Common myeloid progenitor, CD34-positive (primary cell): Measurements from ENCODE around the gene CCDC174.

ENCODE experiments used
- CTCF ChIA-PET: fragments of 350-600 bp; sonication (Branson Sonifier 250); formaldehyde crosslinking; loops from one replicate; lab custom pipeline; 2021; ENCODE audit warnings: antibody characterized with exemption; lab: Charles Lee
- POLR2A ChIA-PET: fragments of 350-600 bp; sonication (Branson Sonifier 250); formaldehyde crosslinking; loops from one replicate; lab custom pipeline; 2021; ENCODE audit warnings: antibody characterized with exemption; lab: Charles Lee
- DNase-seq, 3 donors: peaks; one replicate each; pipeline versions ENCODE4 v3.0.0 to v3.0.0-alpha.2; 2013
- H3K27ac ChIP-seq, 2 experiments: 1 replicate in 1 of 2; 2 replicates in 1 of 2; pipeline ENCODE4 v1.7.0; 2013; ENCODE audit warnings: inconsistent platforms in 2 of 2, low read length in 2 of 2, mild to moderate bottlenecking in 2 of 2, low read depth in 1 of 2, moderate library complexity in 1 of 2; ENCODE audit not compliant: severe bottlenecking in 2 of 2, insufficient read depth in 1 of 2, poor library complexity in 1 of 2
- H3K27me3 ChIP-seq, 5 experiments: replicated peaks in 2 of 5; 1 replicate in 3 of 5; 2 replicates in 2 of 5; pipeline versions ENCODE4 v1.6.1 to v1.7.0; 2013; ENCODE audit warnings: low read length in 4 of 5, mild to moderate bottlenecking in 2 of 5, moderate library complexity in 2 of 5, inconsistent platforms in 1 of 5; ENCODE audit not compliant: insufficient read depth in 5 of 5, control insufficient read depth in 4 of 5
- H3K36me3 ChIP-seq, 4 experiments: 1 replicate in 2 of 4; 2 replicates in 2 of 4; pipeline versions ENCODE4 v1.6.1 to v1.7.0; 2013; ENCODE audit warnings: low read length in 3 of 4, control low read depth in 1 of 4, mild to moderate bottlenecking in 1 of 4; ENCODE audit not compliant: control insufficient read depth in 4 of 4, insufficient read depth in 4 of 4
- H3K4me1 ChIP-seq, 4 experiments: 1 replicate in 3 of 4; 2 replicates in 1 of 4; pipeline versions ENCODE4 v1.6.1 to v1.7.1; 2013; ENCODE audit warnings: low read length in 3 of 4, mild to moderate bottlenecking in 3 of 4, control low read depth in 1 of 4, inconsistent platforms in 1 of 4, moderate library complexity in 1 of 4; ENCODE audit not compliant: control insufficient read depth in 4 of 4, insufficient read depth in 4 of 4; ENCODE audit errors: control extremely low read depth in 1 of 4
- H3K4me3 ChIP-seq, 7 experiments: 1 replicate in 4 of 7; 2 replicates in 3 of 7; pipeline versions ENCODE4 v1.5.1 to v1.7.0; 2013; ENCODE audit warnings: mild to moderate bottlenecking in 7 of 7, low read length in 6 of 7, moderate library complexity in 6 of 7, inconsistent platforms in 2 of 7, low read depth in 2 of 7, control low read depth in 1 of 7; ENCODE audit not compliant: insufficient read depth in 4 of 7, control insufficient read depth in 1 of 7; ENCODE audit errors: extremely low read depth in 1 of 7
- H3K9me3 ChIP-seq, 5 experiments: 1 replicate in 4 of 5; 2 replicates in 1 of 5; pipeline versions ENCODE4 v1.6.1 to v1.7.1; 2013; ENCODE audit warnings: low read length in 4 of 5, mild to moderate bottlenecking in 2 of 5, inconsistent platforms in 1 of 5, low read depth in 1 of 5, moderate library complexity in 1 of 5; ENCODE audit not compliant: control insufficient read depth in 4 of 5, insufficient read depth in 2 of 5; ENCODE audit errors: control extremely low read depth in 1 of 5
- WGBS: methylation state at CpG from one replicate; pipeline ENCODE4 v1.1.5; 2013; ENCODE audit not compliant: insufficient coverage; 5-methylcytosine and 5-hydroxymethylcytosine counted together

Gene CCDC174

GRCh38 chr3:14721126-14721864 lies 69.7 kb downstream of the CCDC174 start:
- WGBS, result 93% methylated on average over 5 of the region's 8 CpGs
- CTCF ChIA-PET, result interaction anchor here (1.4 kb wide), 1 partner anchor 59 kb away, joined by 4 read pairs; no protein-coding TSS in a partner anchor
- Histone ChIP-seq H3K4me1 (no peaks in the 10 kb centered on the region), H3K27me3 (no peaks in the 10 kb centered on the region), H3K9me3 (no peaks in the 10 kb centered on the region), H3K4me3 (no peak overlapping the region), H3K36me3 (no peaks in the 10 kb centered on the region), H3K27ac (no peak overlapping the region)
- no peak for DNase-seq
- POLR2A ChIA-PET, result no interaction called here
